NCI-H2227 (cell line): ENCODE measurements around the gene SHISAL1.
"Not testable (repeated sequence)": the region's sequence is repeated elsewhere in the genome, so short reads cannot be mapped to it uniquely, and the experiment has no call there.

Experiments used
- DNase-seq: peaks from one replicate; lab custom pipeline; 2025; ENCODE audit not compliant: unreplicated experiment; lab: John Stamatoyannopoulos, UW

Gene SHISAL1

GRCh38 chr22:44242946-44243724, 69.6 kb downstream of the SHISAL1 start:
- DNase-seq, result no peak

GRCh38 chr22:44241121-44241520, 71.6 kb downstream of the SHISAL1 start:
- not testable (repeated sequence) for DNase-seq

GRCh38 chr22:44237290-44237689, 75.5 kb downstream of the SHISAL1 start:
- no peak for DNase-seq

GRCh38 chr22:44234372-44234771, 78.4 kb downstream of the SHISAL1 start:
- DNase-seq, result not testable (repeated sequence)

- no peak for DNase-seq
Observed at GRCh38 chr22:44231233-44231632, 81.5 kb downstream of the SHISAL1 start.

- DNase-seq, result no peak
Observed at GRCh38 chr22:44229809-44230208, 82.9 kb downstream of the SHISAL1 start.

- DNase-seq, result no peak
Observed at GRCh38 chr22:44229331-44229730, 83.4 kb downstream of the SHISAL1 start.

- DNase-seq, result no peak
Observed at GRCh38 chr22:44225812-44226211, 86.9 kb downstream of the SHISAL1 start.

GRCh38 chr22:44225091-44225689, 87.6 kb downstream of the SHISAL1 start:
- DNase-seq, result no peak

GRCh38 chr22:44224166-44224565, 88.6 kb downstream of the SHISAL1 start:
- DNase-seq, result no peak

GRCh38 chr22:44221710-44222475, 90.9 kb downstream of the SHISAL1 start:
- no peak for DNase-seq

- no peak for DNase-seq
Observed at GRCh38 chr22:44220727-44221680, 91.7 kb downstream of the SHISAL1 start.

GRCh38 chr22:44219101-44219870, 93.5 kb downstream of the SHISAL1 start:
- no peak for DNase-seq

GRCh38 chr22:44218071-44218470, 94.7 kb downstream of the SHISAL1 start:
- DNase-seq, result no peak

GRCh38 chr22:44217346-44217745, 95.4 kb downstream of the SHISAL1 start:
- no peak for DNase-seq

- DNase-seq, result no peak
Observed at GRCh38 chr22:44215287-44215686, 97.5 kb downstream of the SHISAL1 start.

GRCh38 chr22:44214764-44215163, 98.0 kb downstream of the SHISAL1 start:
- no peak for DNase-seq

GRCh38 chr22:44214187-44214586, 98.6 kb downstream of the SHISAL1 start:
- DNase-seq, result no peak

GRCh38 chr22:44213489-44214043, 99.2 kb downstream of the SHISAL1 start:
- no peak for DNase-seq

GRCh38 chr22:44212936-44213335, 99.8 kb downstream of the SHISAL1 start:
- no peak for DNase-seq
